GM12878 (cell line): ENCODE results near the gene IFNLR1. TPM values are rescaled to one million over a fixed set of nuclear protein-coding genes. Genes with fewer than 3 reads are reported as not detected.

ENCODE experiments used
- ATAC-seq: fragments of 200-7000 bp; cut with Tn5 transposase; 3 replicates; pipeline ENCODE4 v1.9.1; 2020; ENCODE audit warnings: mild to moderate bottlenecking, moderate library complexity
- BruUV-seq: library from RNA; stranded (reverse); fragments of 400-500 nt; replicated peaks from 2 replicates; lab custom pipeline; 2021; lab: Mats Ljungman, UMichigan
- CTCF ChIA-PET: fragments of 300-600 bp; sonication (Branson Sonifier 250); formaldehyde crosslinking; extraction: SDS; loops from one replicate; lab custom pipeline; 2021; ENCODE audit warnings: inconsistent platforms; lab: Yijun Ruan, JAX
- POLR2A ChIA-PET: fragments of 350-600 bp; formaldehyde crosslinking; extraction: SDS; loops from one replicate; lab custom pipeline; 2021; ENCODE audit warnings: inconsistent platforms; lab: Charles Lee
- RAD21 ChIA-PET: fragments of 300-600 bp; sonication (Branson Sonifier 250); formaldehyde crosslinking; loops from one replicate; lab custom pipeline; 2023; ENCODE audit warnings: antibody characterized with exemption; ENCODE audit not compliant: unreplicated experiment; lab: Charles Lee
- SMC1A ChIA-PET: fragments of 300-600 bp; sonication (Branson Sonifier 250); formaldehyde crosslinking; loops from one replicate; lab custom pipeline; 2023; ENCODE audit not compliant: unreplicated experiment, uncharacterized antibody; lab: Charles Lee
- DNase-seq: peaks from one replicate; pipeline ENCODE4 v3.0.0-alpha.2; 2011; ENCODE audit warnings: low read depth, low spot score
- FAIRE-seq: peaks from 3 replicates; lab custom pipeline; 2011; peaks lifted over from hg19 to GRCh38; lab: Jason Lieb, UNC
- H2AFZ ChIP-seq: 2 replicates; pipeline ENCODE4 v1.6.0; 2011; ENCODE audit warnings: low read depth, low read length, control low read depth; ENCODE audit not compliant: control insufficient read depth
- H3K27ac ChIP-seq: 2 replicates; pipeline ENCODE4 v1.5.1; 2011; ENCODE audit warnings: control low read depth; ENCODE audit not compliant: control insufficient read depth, insufficient read depth
- H3K27me3 ChIP-seq, 2 experiments: replicated peaks in 1 of 2; 2 replicates each; pipeline versions ENCODE4 v1.6.0 to v1.6.1; 2011; ENCODE audit warnings: low read length in 1 of 2; ENCODE audit not compliant: control insufficient read depth in 2 of 2, insufficient read depth in 2 of 2
- H3K36me3 ChIP-seq, 2 experiments: 2 replicates each; pipeline ENCODE4 v1.5.1; 2011; ENCODE audit warnings: low read length in 1 of 2; ENCODE audit not compliant: control insufficient read depth in 2 of 2, insufficient read depth in 2 of 2
- H3K4me1 ChIP-seq: 2 replicates; pipeline ENCODE4 v1.6.1; 2011; ENCODE audit warnings: mild to moderate bottlenecking, low read length, moderate library complexity, mixed read lengths; ENCODE audit not compliant: control insufficient read depth, insufficient read depth
- H3K4me2 ChIP-seq: 2 replicates; pipeline ENCODE4 v1.6.0; 2011; ENCODE audit warnings: control low read depth; ENCODE audit not compliant: control insufficient read depth, insufficient read depth
- H3K4me3 ChIP-seq: fragments of 200-600 bp; sonication (generic); 2 replicates; pipeline ENCODE4 v1.5.1; 2016
- H3K79me2 ChIP-seq: 2 replicates; pipeline ENCODE4 v1.6.0; 2011; ENCODE audit warnings: low read length; ENCODE audit not compliant: control insufficient read depth, insufficient read depth
- H3K9ac ChIP-seq: 2 replicates; pipeline ENCODE4 v1.8.0; 2011; ENCODE audit warnings: low read length, control low read depth, mixed read lengths; ENCODE audit not compliant: control insufficient read depth, insufficient read depth
- H3K9me3 ChIP-seq: replicated peaks from 3 replicates; pipeline ENCODE4 v1.5.1; 2011; ENCODE audit warnings: mild to moderate bottlenecking, low read length; ENCODE audit not compliant: control insufficient read depth, insufficient read depth
- H4K20me1 ChIP-seq: 2 replicates; pipeline ENCODE4 v1.6.0; 2011; ENCODE audit not compliant: control insufficient read depth, insufficient read depth
- BHLHE40 ChIP-seq, 2 experiments: fragments of 450-650 bp in 1 of 2; IDR thresholded peaks; 2 replicates each; pipeline ENCODE4 v1.6.1; 2011 to 2017; ENCODE audit warnings: low read depth in 2 of 2, borderline replicate concordance in 1 of 2, improper control_type of control experiment in 1 of 2, low read length in 1 of 2, mild to moderate bottlenecking in 1 of 2
- IKZF1 ChIP-seq: fragments of 450-650 bp; conservative IDR thresholded peaks from 2 replicates; pipeline ENCODE4 v1.6.1; 2017; ENCODE audit warnings: antibody characterized with exemption, mild to moderate bottlenecking
- MYB ChIP-seq: fragments of 150-350 bp; IDR thresholded peaks from 2 replicates; pipeline ENCODE4 v1.6.1; 2014; ENCODE audit warnings: mild to moderate bottlenecking, low read depth, low read length, borderline replicate concordance
- PML ChIP-seq: IDR thresholded peaks from 2 replicates; pipeline ENCODE4 v1.6.1; 2012; ENCODE audit warnings: low read length, inconsistent platforms
- TCF12 ChIP-seq: IDR thresholded peaks from 2 replicates; pipeline ENCODE4 v1.6.1; 2011; ENCODE audit warnings: low read depth, mild to moderate bottlenecking, low read length
- WGBS: methylation state at CpG from one replicate; pipeline ENCODE4 v1.1.6; 2016; ENCODE audit warnings: low lambda C conversion rate; ENCODE audit not compliant: insufficient replicate concordance, insufficient coverage; ENCODE audit errors: missing lambda C conversion rate; 5-methylcytosine and 5-hydroxymethylcytosine counted together
- in situ Hi-C: fragments of 300-500 bp; cut with MboI; formaldehyde crosslinking; loops from 9 replicates; pipeline ENCODE4 v1.14.3; 2018; ENCODE audit warnings: mixed read lengths
- intact Hi-C: fragments of 100-400 bp; cut with micrococcal nuclease; formaldehyde crosslinking; loops from one replicate; pipeline ENCODE4 v1.14.2; 2022; ENCODE audit not compliant: unreplicated experiment
- polyA plus RNA-seq, 11 experiments: library from polyadenylated mRNA; depleted of rRNA in 4 of 11; unstranded in 6 of 11; stranded (reverse) in 5 of 11; fragments of >200 nt; fragmentation: Nextera tagmentation in 4 of 11; fragmentation: Illumina TruSeq in 1 of 11; extraction: Ambion mirVana in 4 of 11; extraction: Trizol in 1 of 11; gene quantifications; 1 replicate in 1 of 11; 2 replicates in 10 of 11; pipeline versions ENCODE4 v1.2.1 to v1.2.3, GENCODE V29; 2011 to 2016; ENCODE audit warnings: inconsistent platforms in 2 of 11, missing spikeins in 2 of 11, low read depth in 1 of 11
- total RNA-seq, 4 experiments: library from RNA; depleted of rRNA in 3 of 4; stranded (reverse); fragments of >200 nt in 3 of 4; fragmentation: Illumina TruSeq in 1 of 4; extraction: Trizol in 1 of 4; gene quantifications; 2 replicates each; pipeline versions ENCODE4 v1.2.1 to v1.2.3, GENCODE V29; 2013 to 2021
- TF ChIP-seq, protein P1 (sequence below): IDR thresholded peaks from 2 replicates; pipeline ENCODE4 v1.6.1; 2011; ENCODE audit warnings: mild to moderate bottlenecking, low read depth, low read length, moderate library complexity; ENCODE audit not compliant: insufficient replicate concordance
- TF ChIP-seq, protein P2 (sequence below): fragments of 450-650 bp; formaldehyde crosslinking; IDR thresholded peaks from 2 replicates; pipeline ENCODE4 v1.4.0; 2020; ENCODE audit warnings: mild to moderate bottlenecking, moderate library complexity
- TF ChIP-seq, protein P3 (sequence below): IDR thresholded peaks from 2 replicates; pipeline ENCODE4 v1.6.1; 2011; ENCODE audit warnings: borderline replicate concordance, low read depth, mild to moderate bottlenecking, moderate library complexity, low read length; ENCODE audit not compliant: insufficient read depth, poor library complexity, severe bottlenecking

Gene IFNLR1
- total and polyA plus RNA-seq, 10 of the 15 experiments (the other 5 are each of a cell fraction or from before 2014, with no cell fraction given): 0.31 to 5.6 (median 3.9) TPM

DNA sequence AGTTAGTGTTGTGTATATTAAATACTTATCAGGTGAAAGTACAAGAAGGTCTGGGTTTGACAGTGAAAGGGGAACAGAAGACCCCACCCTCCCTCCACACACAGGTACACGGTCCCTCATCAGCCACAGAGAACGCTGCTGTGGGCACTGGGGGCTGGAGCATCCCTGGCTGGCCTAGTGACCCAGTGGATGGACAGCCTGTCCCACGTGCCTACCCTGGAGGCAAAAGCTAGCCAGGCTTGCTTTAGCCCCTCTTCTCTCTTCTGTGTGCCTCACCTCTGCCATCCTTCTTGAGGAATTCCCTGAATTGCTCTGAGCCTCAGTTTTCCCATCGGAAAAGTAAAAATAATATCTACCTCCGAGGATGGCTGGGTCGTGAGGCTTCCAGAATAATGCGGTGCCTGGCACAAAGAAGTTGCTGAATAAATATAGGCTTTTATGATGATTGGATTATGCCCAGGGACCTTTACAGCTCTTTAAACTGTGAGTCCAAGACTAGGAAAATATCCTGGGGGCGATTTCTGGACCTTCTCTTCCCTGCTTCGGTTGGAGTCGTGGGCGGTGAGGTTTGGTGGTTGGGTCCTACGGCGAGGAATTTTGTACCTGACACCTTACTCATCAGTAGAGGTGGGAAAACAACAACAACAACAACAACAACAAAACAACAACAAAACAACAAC, 918 bp downstream of the IFNLR1 start:
- ATAC-seq (no peak), DNase-seq (no peak), FAIRE-seq (no peak)
- peak overlapping the region; percentile 64 for H3K9ac ChIP-seq
- ChIA-PET POLR2A (no interaction called here), RAD21 (interaction anchor here (0.7 to 3.0 kb wide), 2 partner anchors 13 to 36 kb away, joined by 3 to 15 read pairs; no protein-coding TSS in a partner anchor), SMC1A (interaction anchor here (0.9 to 2.1 kb wide), 3 partner anchors 18 to 205 kb away, joined by 3 to 6 read pairs (median 6); no protein-coding TSS in a partner anchor), CTCF (interaction anchor here (1.0 to 2.2 kb wide), 5 partner anchors 13 to 205 kb away, joined by 3 to 10 read pairs (median 5); no protein-coding TSS in a partner anchor)
- 74% methylated on average over 13 of the region's 13 CpGs for WGBS
- H3K4me1 ChIP-seq: peaks cover 37% of the 10 kb centered on the region
- TSS peak; percentile 90 for BruUV-seq
- TF ChIP-seq, protein P1, sequence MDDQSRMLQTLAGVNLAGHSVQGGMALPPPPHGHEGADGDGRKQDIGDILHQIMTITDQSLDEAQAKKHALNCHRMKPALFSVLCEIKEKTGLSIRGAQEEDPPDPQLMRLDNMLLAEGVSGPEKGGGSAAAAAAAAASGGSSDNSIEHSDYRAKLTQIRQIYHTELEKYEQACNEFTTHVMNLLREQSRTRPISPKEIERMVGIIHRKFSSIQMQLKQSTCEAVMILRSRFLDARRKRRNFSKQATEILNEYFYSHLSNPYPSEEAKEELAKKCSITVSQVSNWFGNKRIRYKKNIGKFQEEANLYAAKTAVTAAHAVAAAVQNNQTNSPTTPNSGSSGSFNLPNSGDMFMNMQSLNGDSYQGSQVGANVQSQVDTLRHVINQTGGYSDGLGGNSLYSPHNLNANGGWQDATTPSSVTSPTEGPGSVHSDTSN: no peak
- TF ChIP-seq, protein P2, sequence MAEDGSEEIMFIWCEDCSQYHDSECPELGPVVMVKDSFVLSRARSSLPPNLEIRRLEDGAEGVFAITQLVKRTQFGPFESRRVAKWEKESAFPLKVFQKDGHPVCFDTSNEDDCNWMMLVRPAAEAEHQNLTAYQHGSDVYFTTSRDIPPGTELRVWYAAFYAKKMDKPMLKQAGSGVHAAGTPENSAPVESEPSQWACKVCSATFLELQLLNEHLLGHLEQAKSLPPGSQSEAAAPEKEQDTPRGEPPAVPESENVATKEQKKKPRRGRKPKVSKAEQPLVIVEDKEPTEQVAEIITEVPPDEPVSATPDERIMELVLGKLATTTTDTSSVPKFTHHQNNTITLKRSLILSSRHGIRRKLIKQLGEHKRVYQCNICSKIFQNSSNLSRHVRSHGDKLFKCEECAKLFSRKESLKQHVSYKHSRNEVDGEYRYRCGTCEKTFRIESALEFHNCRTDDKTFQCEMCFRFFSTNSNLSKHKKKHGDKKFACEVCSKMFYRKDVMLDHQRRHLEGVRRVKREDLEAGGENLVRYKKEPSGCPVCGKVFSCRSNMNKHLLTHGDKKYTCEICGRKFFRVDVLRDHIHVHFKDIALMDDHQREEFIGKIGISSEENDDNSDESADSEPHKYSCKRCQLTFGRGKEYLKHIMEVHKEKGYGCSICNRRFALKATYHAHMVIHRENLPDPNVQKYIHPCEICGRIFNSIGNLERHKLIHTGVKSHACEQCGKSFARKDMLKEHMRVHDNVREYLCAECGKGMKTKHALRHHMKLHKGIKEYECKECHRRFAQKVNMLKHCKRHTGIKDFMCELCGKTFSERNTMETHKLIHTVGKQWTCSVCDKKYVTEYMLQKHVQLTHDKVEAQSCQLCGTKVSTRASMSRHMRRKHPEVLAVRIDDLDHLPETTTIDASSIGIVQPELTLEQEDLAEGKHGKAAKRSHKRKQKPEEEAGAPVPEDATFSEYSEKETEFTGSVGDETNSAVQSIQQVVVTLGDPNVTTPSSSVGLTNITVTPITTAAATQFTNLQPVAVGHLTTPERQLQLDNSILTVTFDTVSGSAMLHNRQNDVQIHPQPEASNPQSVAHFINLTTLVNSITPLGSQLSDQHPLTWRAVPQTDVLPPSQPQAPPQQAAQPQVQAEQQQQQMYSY (CRISPR knock-in tag): no peak
- TF ChIP-seq, protein P3, sequence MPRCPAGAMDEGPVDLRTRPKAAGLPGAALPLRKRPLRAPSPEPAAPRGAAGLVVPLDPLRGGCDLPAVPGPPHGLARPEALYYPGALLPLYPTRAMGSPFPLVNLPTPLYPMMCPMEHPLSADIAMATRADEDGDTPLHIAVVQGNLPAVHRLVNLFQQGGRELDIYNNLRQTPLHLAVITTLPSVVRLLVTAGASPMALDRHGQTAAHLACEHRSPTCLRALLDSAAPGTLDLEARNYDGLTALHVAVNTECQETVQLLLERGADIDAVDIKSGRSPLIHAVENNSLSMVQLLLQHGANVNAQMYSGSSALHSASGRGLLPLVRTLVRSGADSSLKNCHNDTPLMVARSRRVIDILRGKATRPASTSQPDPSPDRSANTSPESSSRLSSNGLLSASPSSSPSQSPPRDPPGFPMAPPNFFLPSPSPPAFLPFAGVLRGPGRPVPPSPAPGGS: no peak
- TF ChIP-seq IKZF1 (no peak), MYB (no peak), BHLHE40 (IDR thresholded peaks at IDR 0.05; ENCODE audit: borderline replicate concordance in 1 of 2, low read depth in 2 of 2, low read length in 1 of 2) (no peak), TCF12 (no peak), PML (no peak)
- H3K27me3 ChIP-seq: peaks cover 0 to 4% of the 10 kb centered on the region in 2 experiments; a peak in 2 of 4 replicates
- H3K79me2 ChIP-seq: no peaks in the 10 kb centered on the region; the same call in 1 of the 2 replicates
- H2AFZ ChIP-seq: no peak overlapping the region
- no peak overlapping the region for H3K27ac ChIP-seq
- H3K4me3 ChIP-seq: peak overlapping the region; percentile 71; the same call in 1 of the 2 replicates
- in situ Hi-C loops (no loop called here), intact Hi-C loops (no loop called here)
- no peaks in the 10 kb centered on the region for H4K20me1 ChIP-seq
- H3K4me2 ChIP-seq: peak overlapping the region; percentile 75
- H3K9me3 ChIP-seq: no peaks in the 10 kb centered on the region
- H3K36me3 ChIP-seq: no peaks in the 10 kb centered on the region
